ENCODE data around the gene TNRC18. TPM values are rescaled to one million over a fixed set of nuclear protein-coding genes. Genes with fewer than 3 reads are reported as not detected.

Gene TNRC18
- total RNA-seq, 2 experiments from 2014 or later, result 12.2 to 64.2 TPM

GRCh38 chr7:5442757-5443305 lies 19.2 kb upstream of the TNRC18 start:
- Histone ChIP-seq H4K20me1 (ENCODE audit: insufficient read depth, low read length) (no peaks in the 10 kb centered on the region), H3K4me3 (ENCODE audit: low read depth, low read length, poor library complexity, severe bottlenecking) (no peak overlapping the region), H2AFZ (ENCODE audit: low read length) (no peak overlapping the region), H3K9me3 (ENCODE audit: low read length) (no peaks in the 10 kb centered on the region), H3K79me2 (ENCODE audit: insufficient read depth, low read depth, low read length) (no peaks in the 10 kb centered on the region), H3K4me2 (ENCODE audit: low read length) (no peak overlapping the region), H3K9me2 (ENCODE audit: insufficient read depth, low read length) (no peaks in the 10 kb centered on the region), H3K36me3 (ENCODE audit: insufficient read depth, low read length) (peaks cover 5% of the 10 kb centered on the region), H3K4me1 (ENCODE audit: insufficient read depth, low read length, poor library complexity, severe bottlenecking) (peaks cover 14% of the 10 kb centered on the region), H3K27ac (ENCODE audit: low read depth, low read length, poor library complexity, severe bottlenecking) (no peak overlapping the region)
- TF ChIP-seq EZH2phosphoT487 (IDR thresholded peaks at IDR 0.05; ENCODE audit: borderline replicate concordance, low read depth, low read length) (no peak), CTCF (conservative IDR thresholded peaks at IDR 0.05; ENCODE audit: low read length) (no peak)
- POLR2A ChIA-PET, result no interaction called here
- intact Hi-C loops (cut with micrococcal nuclease; ENCODE audit: unreplicated experiment), result no loop called here
- no TSS peak for BruUV-seq (replicated peaks)
- CTCF ChIA-PET (ENCODE audit: unreplicated experiment), result no interaction called here
- DNase-seq (ENCODE audit: low spot score), result no peak

GRCh38 chr7:5441840-5442503 lies 18.3 kb upstream of the TNRC18 start:
- Histone ChIP-seq H3K4me3 (ENCODE audit: low read depth, low read length, poor library complexity, severe bottlenecking) (no peak overlapping the region), H3K27ac (ENCODE audit: low read depth, low read length, poor library complexity, severe bottlenecking) (no peak overlapping the region), H3K4me1 (ENCODE audit: insufficient read depth, low read length, poor library complexity, severe bottlenecking) (peaks cover 14% of the 10 kb centered on the region), H2AFZ (ENCODE audit: low read length) (no peak overlapping the region), H3K36me3 (ENCODE audit: insufficient read depth, low read length) (peaks cover 12% of the 10 kb centered on the region), H3K4me2 (ENCODE audit: low read length) (0 out of 2 replicates have a peak overlapping the region, but pooled peaks have one; percentile 26), H3K79me2 (ENCODE audit: insufficient read depth, low read depth, low read length) (no peaks in the 10 kb centered on the region), H3K9me2 (ENCODE audit: insufficient read depth, low read length) (no peaks in the 10 kb centered on the region), H3K9me3 (ENCODE audit: low read length) (no peaks in the 10 kb centered on the region), H4K20me1 (ENCODE audit: insufficient read depth, low read length) (no peaks in the 10 kb centered on the region)
- TF ChIP-seq CTCF (conservative IDR thresholded peaks at IDR 0.05; ENCODE audit: low read length), result no peak
- no peak for TF ChIP-seq EZH2phosphoT487 (IDR thresholded peaks at IDR 0.05; ENCODE audit: borderline replicate concordance, low read depth, low read length)
- no peak for DNase-seq (ENCODE audit: low spot score)
- no TSS peak for BruUV-seq (replicated peaks)
- CTCF ChIA-PET (ENCODE audit: unreplicated experiment), result no interaction called here
- intact Hi-C loops (cut with micrococcal nuclease; ENCODE audit: unreplicated experiment), result no loop called here
- POLR2A ChIA-PET, result no interaction called here
